Measurements from ENCODE around the gene CXXC1.

DNA sequence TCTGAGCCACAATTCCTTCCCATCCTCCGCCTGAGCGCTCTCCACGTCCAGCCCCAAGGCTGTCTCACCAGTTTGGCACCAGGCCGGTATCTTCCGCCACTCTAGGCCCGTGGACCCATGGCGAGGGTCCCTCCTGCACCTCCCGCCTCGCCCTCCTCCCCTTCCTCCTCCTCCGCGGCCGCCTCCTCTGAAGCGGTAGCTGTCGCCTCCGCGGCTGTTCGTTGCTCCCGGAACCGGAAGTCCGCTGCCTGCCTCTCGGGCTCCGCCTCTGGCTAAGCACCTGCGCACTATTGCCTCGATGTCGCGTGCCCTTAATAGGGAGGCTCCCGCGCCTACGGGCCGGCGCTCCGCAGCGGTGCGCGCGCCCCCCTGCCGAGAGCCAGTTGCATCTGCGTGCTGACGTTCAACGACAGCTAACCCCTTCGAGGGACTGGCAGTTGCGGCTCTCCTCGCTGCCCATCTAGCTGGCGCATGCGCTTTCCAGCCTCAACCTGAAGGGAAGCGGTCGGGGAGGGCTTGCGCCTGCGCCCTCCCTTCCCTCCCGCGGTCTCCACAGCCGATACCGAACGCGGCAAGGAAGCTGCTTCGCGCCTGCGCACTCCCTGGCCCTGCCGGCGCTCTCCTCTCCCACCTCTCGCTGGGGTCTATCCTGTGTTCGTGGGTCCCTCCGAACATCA lies 6.1 kb downstream of the CXXC1 start, which contains the start of gene MBD1:
- TF ChIP-seq, protein P1, sequence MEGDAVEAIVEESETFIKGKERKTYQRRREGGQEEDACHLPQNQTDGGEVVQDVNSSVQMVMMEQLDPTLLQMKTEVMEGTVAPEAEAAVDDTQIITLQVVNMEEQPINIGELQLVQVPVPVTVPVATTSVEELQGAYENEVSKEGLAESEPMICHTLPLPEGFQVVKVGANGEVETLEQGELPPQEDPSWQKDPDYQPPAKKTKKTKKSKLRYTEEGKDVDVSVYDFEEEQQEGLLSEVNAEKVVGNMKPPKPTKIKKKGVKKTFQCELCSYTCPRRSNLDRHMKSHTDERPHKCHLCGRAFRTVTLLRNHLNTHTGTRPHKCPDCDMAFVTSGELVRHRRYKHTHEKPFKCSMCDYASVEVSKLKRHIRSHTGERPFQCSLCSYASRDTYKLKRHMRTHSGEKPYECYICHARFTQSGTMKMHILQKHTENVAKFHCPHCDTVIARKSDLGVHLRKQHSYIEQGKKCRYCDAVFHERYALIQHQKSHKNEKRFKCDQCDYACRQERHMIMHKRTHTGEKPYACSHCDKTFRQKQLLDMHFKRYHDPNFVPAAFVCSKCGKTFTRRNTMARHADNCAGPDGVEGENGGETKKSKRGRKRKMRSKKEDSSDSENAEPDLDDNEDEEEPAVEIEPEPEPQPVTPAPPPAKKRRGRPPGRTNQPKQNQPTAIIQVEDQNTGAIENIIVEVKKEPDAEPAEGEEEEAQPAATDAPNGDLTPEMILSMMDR (IDR thresholded peaks at IDR 0.05) = peak in 5 of 6 experiments; percentile 2 to 59 (median 50)
- TF ChIP-seq POLR2A (IDR thresholded peaks at IDR 0.05) = peak; percentile 88 to 91

Measured in Peyer's patch (tissue), 4 donors.